IPS DF 4.7 (cell line): Measurements from ENCODE around the gene BBS1.
"Not testable (repeated sequence)": the region's sequence is repeated elsewhere in the genome, so short reads cannot be mapped to it uniquely, and the experiment has no call there.

Source experiments
- DNase-seq: peaks from one replicate; pipeline ENCODE4 v3.0.0-alpha.2; 2013; ENCODE audit warnings: low spot score; ENCODE audit errors: extremely low read depth

The BBS1 gene

DNA sequence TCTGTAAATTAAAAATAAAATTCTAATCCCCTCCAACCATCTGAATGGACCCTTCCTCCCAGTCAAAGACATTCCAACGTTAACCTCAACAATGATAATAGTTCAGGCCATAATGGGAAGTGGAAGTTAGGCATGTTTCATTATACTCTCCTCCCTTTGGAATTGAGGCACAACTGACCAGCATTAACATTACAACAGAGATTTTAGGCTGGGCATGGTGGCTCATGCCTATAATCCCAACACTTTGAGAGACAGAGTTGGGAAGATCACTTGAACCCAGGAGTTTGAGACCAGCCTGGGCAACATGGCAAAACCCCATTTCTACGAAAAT is 60.4 kb downstream of the BBS1 start:
- no peak for DNase-seq

DNA sequence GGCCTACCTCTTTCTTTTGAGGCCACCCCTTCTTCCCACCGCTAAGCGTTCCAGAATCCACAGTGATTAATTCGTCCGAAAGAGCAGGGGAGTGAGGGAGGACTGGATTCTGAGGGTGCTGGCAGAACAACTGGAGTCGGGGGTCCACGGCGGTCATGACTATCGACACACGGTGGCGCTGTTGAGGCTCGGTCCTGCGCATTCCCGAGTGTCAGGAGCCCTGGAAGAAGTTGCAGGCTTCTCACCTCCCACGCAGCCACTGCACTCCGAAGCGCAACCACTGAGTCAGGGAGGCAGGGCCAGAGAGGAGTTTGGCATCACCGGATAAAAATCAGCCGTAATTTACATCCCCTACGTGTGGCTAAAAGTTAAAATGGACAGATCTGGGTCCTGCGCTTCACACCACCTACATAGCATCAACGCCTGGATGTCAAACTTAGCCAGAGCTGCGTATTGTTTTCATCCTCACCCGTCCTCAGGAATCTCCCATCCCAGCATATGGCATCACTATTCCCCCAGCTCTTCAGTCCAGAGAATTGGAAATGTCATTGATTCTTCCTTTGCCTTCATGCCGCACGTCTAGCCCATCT is 68.7 kb downstream of the BBS1 start:
- DNase-seq, result no peak

DNA sequence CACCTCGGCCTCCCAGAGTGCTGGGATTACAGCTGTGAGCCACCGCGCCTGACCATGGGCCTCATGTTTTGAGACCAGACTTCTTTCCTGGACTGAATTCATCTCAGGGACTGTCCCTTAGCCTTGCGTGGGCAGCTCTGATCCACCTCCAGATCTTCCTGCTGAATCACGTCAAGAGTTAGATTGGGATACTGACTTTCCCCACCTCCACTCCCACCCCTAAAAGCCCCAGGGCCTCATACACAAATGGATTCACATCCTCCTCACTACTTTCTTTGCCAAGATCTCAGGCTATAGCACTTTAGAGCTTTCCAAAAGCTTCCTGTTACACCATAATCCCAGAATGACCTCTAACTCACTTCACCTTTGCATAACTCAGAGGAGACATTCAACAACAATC is 70.4 kb downstream of the BBS1 start:
- DNase-seq, result no peak

DNA sequence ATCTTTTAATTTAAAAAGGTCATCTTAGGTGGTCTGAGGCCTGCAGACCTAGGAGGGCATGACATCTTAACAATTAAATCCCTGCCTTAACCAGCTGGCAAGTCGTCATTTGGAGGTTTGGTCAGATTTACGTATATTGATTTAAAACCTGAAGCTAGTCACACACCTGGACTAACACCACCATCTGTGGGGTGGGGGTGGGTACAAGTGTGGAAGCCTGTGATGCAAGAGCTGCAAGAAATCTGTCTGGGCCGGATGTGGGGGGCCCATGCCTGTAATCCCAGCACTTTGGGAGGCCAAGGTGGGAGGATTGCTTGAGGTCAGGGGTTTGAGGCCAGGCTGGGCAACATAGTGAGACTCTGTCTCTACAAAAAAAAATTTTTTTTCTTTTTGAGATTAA is 70.8 kb downstream of the BBS1 start:
- DNase-seq, result no peak

DNA sequence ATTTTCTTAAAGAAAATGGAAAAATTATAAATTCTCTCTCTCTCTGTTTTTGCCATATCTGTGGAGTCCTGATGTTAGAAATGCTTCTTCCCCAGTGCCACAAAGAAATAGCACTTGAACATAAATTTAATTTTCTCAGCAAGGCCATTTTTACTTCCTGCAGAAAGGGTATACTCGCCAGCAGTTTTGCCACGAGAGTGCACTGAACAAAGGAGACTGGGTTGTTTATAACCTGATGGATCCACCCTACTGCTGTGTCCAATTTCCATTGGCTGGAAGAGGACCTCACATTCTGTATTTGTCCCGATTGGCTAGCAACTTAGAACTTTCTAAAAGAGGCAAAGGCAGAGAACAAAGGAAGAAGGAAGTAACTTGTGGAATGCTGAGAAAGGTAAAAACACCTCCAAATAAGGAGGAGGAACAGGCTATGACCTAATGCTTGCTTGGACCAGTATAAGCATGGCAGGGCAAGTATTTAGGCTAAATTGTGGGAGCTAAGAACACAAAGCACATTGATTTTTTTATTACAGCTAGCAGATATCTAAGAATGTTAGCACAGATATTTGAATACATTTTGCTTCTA is 72.2 kb downstream of the BBS1 start:
- not testable (repeated sequence) for DNase-seq
